ENCODE data around the gene INSYN2B.

INSYN2B gene

GRCh38 chr5:169933616-169934015 lies 46.7 kb downstream of the INSYN2B start:
- Mint-ChIP-seq H3K4me1 (peaks cover 8% of the 10 kb centered on the region), H3K36me3 (ENCODE audit: low read depth) (peaks cover 17% of the 10 kb centered on the region), H3K9me3 (no peaks in the 10 kb centered on the region), H3K27me3 (no peaks in the 10 kb centered on the region), H3K27ac (no peak overlapping the region), H3K4me3 (no peak overlapping the region)
- ATAC-seq (no peak), DNase-seq (no peak)

DNA sequence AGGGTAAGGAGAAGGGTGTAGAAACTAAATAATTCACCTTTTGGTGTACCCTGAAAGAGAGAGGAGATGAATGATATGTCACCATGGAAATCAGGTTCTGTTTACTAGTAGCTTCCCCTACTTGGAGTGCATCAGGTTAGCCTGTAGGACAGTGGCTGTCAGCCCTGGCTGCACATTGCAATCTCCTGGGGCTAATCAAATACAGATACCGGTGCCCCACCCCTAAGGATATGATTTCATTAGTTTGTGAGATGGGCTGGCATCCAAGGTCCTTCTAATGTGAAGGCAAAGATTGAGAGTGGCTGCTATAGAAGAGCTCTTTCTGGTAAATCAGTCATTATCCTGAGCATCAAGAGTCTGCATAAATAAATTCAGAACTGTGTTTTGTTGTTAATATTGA lies 47.2 kb downstream of the INSYN2B start:
- Mint-ChIP-seq H3K27me3 (no peaks in the 10 kb centered on the region), H3K4me3 (no peak overlapping the region), H3K36me3 (ENCODE audit: low read depth) (peaks cover 17% of the 10 kb centered on the region), H3K9me3 (no peaks in the 10 kb centered on the region), H3K27ac (no peak overlapping the region), H3K4me1 (peaks cover 10% of the 10 kb centered on the region)
- ATAC-seq (no peak), DNase-seq (no peak)

GRCh38 chr5:169923988-169924387 lies 56.3 kb downstream of the INSYN2B start:
- H3K27ac Mint-ChIP-seq = peak overlapping the region; percentile 3
- no peaks in the 10 kb centered on the region for H3K9me3 Mint-ChIP-seq
- H3K4me3 Mint-ChIP-seq = no peak overlapping the region
- peaks cover 20% of the 10 kb centered on the region for H3K36me3 Mint-ChIP-seq (ENCODE audit: low read depth)
- DNase-seq (no peak), ATAC-seq (peak; percentile 46)
- no peaks in the 10 kb centered on the region for H3K27me3 Mint-ChIP-seq
- H3K4me1 Mint-ChIP-seq = peaks cover 4% of the 10 kb centered on the region

DNA sequence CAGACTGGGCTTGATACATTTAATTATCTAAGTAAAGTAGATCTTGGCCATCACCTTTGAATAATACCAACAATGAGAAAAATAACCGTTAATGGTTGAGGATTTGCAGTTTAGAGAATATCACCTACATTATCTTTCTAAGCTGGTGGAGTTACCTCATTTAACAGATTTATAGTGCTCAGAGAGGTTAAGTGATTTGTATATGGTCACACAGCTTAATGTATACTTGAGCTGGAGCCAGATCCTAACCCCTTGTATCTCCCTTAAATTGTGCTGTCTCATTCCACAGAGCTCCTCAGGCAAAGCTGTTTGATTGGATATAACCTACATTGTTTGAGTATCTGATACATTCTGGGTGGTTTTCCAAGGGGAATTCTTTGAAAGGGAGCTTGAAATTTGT lies 57.8 kb downstream of the INSYN2B start:
- H3K9me3 Mint-ChIP-seq = no peaks in the 10 kb centered on the region
- no peaks in the 10 kb centered on the region for H3K27me3 Mint-ChIP-seq
- ATAC-seq (no peak), DNase-seq (no peak)
- H3K27ac Mint-ChIP-seq = no peak overlapping the region
- peaks cover 2% of the 10 kb centered on the region for H3K4me1 Mint-ChIP-seq
- peaks cover 25% of the 10 kb centered on the region for H3K36me3 Mint-ChIP-seq (ENCODE audit: low read depth)
- no peak overlapping the region for H3K4me3 Mint-ChIP-seq

DNA sequence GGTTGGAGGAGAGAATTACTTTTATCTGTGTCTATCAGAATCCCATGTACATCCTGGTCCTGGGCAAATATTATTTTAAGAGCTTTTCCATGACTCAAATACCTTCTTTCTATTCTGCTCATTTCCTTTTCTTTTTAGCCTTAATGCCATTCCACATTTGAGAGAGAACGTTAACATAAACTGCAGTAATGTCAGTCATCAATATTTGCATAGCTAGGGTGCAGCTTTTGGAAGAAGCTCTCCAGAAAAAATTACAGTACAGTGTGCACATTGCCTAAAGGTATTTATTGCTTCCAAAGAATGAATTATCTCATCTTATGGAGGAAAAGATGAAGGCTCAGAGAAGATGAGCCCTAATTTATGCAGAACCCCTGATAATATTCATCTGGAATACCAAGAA lies 58.3 kb downstream of the INSYN2B start:
- Mint-ChIP-seq H3K27ac (no peak overlapping the region), H3K4me1 (peaks cover 3% of the 10 kb centered on the region), H3K36me3 (ENCODE audit: low read depth) (peaks cover 29% of the 10 kb centered on the region)

DNA sequence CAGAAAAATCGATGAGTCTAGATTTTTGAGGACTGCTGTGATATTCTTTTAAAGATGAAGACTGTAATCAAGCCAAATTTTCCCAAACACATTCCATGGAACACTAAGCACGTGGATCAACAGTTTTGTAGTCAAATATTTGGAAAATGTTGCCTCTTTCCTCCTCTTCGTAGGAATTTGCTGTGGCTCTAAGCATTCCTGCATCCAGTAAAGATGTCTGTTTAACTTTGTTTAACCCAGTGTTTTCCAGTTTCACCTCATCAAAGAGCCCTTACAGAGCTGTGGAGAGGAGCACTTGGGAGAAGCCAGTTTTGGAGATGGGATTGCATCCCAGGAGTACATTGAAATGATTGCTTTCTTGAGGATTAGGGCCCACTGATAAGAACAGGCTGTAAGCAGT lies 58.9 kb downstream of the INSYN2B start:
- H3K36me3 Mint-ChIP-seq (ENCODE audit: low read depth) = peaks cover 28% of the 10 kb centered on the region
- H3K27me3 Mint-ChIP-seq = no peaks in the 10 kb centered on the region
- no peak overlapping the region for H3K4me3 Mint-ChIP-seq
- no peaks in the 10 kb centered on the region for H3K9me3 Mint-ChIP-seq
- DNase-seq (no peak), ATAC-seq (no peak)
- H3K27ac Mint-ChIP-seq = no peak overlapping the region
- H3K4me1 Mint-ChIP-seq = peaks cover 4% of the 10 kb centered on the region

More for the DNA sequence above, 58.3 kb downstream of the INSYN2B start:
- no peak for ATAC-seq
- H3K27me3 Mint-ChIP-seq = no peaks in the 10 kb centered on the region
- no peaks in the 10 kb centered on the region for H3K9me3 Mint-ChIP-seq
- no peak overlapping the region for H3K4me3 Mint-ChIP-seq
- DNase-seq = no peak

- ATAC-seq = no peak
- no peak overlapping the region for H3K4me3 Mint-ChIP-seq
- H3K9me3 Mint-ChIP-seq = no peaks in the 10 kb centered on the region
- no peaks in the 10 kb centered on the region for H3K27me3 Mint-ChIP-seq
- DNase-seq = no peak
- no peak overlapping the region for H3K27ac Mint-ChIP-seq
- peaks cover 4% of the 10 kb centered on the region for H3K4me1 Mint-ChIP-seq
- peaks cover 31% of the 10 kb centered on the region for H3K36me3 Mint-ChIP-seq (ENCODE audit: low read depth)
Measured at GRCh38 chr5:169920474-169920873, 59.8 kb downstream of the INSYN2B start.

DNA sequence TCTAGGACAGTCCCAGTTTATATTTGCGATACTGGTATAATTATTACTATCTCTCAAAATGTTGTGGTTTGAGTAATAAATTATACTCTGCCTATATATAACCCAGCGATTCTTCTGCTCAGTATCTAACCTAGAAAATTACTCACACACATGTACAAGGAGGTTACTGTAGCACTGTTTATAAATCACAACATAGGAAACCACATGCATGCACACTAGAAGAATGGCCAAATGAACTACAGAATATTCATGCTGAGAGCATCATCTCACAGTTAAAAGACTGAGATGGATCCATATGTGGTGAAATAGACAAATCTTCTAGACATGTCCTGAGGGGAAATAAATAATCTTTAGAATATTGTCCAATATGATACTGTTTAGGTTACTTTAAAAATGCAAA lies 62.1 kb downstream of the INSYN2B start:
- ATAC-seq = no peak
- Mint-ChIP-seq H3K4me1 (peaks cover 2% of the 10 kb centered on the region), H3K27me3 (no peaks in the 10 kb centered on the region), H3K27ac (no peak overlapping the region), H3K4me3 (no peak overlapping the region), H3K36me3 (ENCODE audit: low read depth) (peaks cover 31% of the 10 kb centered on the region), H3K9me3 (no peaks in the 10 kb centered on the region)
- DNase-seq = no peak

GRCh38 chr5:169917500-169917899 lies 62.8 kb downstream of the INSYN2B start:
- no peaks in the 10 kb centered on the region for H3K9me3 Mint-ChIP-seq
- H3K27me3 Mint-ChIP-seq = no peaks in the 10 kb centered on the region
- peaks cover 2% of the 10 kb centered on the region for H3K4me1 Mint-ChIP-seq
- no peak overlapping the region for H3K27ac Mint-ChIP-seq
- peaks cover 32% of the 10 kb centered on the region for H3K36me3 Mint-ChIP-seq (ENCODE audit: low read depth)
- H3K4me3 Mint-ChIP-seq = no peak overlapping the region
- no peak for DNase-seq
- no peak for ATAC-seq

DNA sequence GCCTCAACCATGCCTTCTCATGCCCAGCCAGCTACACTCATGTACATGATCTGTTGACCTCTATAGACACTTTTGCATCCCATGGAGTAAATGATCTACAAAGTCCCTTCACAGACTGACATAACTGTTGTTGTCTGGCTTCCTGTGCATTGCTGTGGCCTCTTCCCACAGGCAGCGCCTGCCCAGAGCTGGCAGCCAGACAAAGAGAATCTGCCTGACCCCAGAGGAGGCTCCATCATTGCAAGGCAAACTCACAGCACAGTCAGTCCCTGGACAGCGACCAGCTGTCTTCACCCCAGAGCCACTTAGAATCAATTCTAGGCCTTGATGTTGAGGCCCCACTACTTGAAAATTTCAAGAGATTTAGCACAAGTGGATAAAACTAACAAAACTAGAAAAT lies 65.5 kb downstream of the INSYN2B start:
- Mint-ChIP-seq H3K36me3 (ENCODE audit: low read depth) (peaks cover 32% of the 10 kb centered on the region), H3K9me3 (no peaks in the 10 kb centered on the region), H3K27me3 (no peaks in the 10 kb centered on the region), H3K4me3 (no peak overlapping the region), H3K27ac (no peak overlapping the region), H3K4me1 (peaks cover 2% of the 10 kb centered on the region)
- DNase-seq (no peak), ATAC-seq (no peak)

GRCh38 chr5:169913479-169913878 lies 66.8 kb downstream of the INSYN2B start:
- H3K4me1 Mint-ChIP-seq = peaks cover 2% of the 10 kb centered on the region
- H3K9me3 Mint-ChIP-seq = no peaks in the 10 kb centered on the region
- H3K27ac Mint-ChIP-seq = no peak overlapping the region
- no peak for DNase-seq
- ATAC-seq = no peak
- no peaks in the 10 kb centered on the region for H3K27me3 Mint-ChIP-seq
- peaks cover 27% of the 10 kb centered on the region for H3K36me3 Mint-ChIP-seq (ENCODE audit: low read depth)
- no peak overlapping the region for H3K4me3 Mint-ChIP-seq

- H3K27ac Mint-ChIP-seq = no peak overlapping the region
- no peaks in the 10 kb centered on the region for H3K9me3 Mint-ChIP-seq
- ATAC-seq = no peak
- no peaks in the 10 kb centered on the region for H3K27me3 Mint-ChIP-seq
- H3K4me1 Mint-ChIP-seq = no peaks in the 10 kb centered on the region
- no peak overlapping the region for H3K4me3 Mint-ChIP-seq
- H3K36me3 Mint-ChIP-seq (ENCODE audit: low read depth) = peaks cover 16% of the 10 kb centered on the region
- no peak for DNase-seq
Measured at GRCh38 chr5:169911448-169912212, 68.7 kb downstream of the INSYN2B start.

- H3K4me3 Mint-ChIP-seq = no peak overlapping the region
- no peak for DNase-seq
- no peak overlapping the region for H3K27ac Mint-ChIP-seq
- H3K9me3 Mint-ChIP-seq = no peaks in the 10 kb centered on the region
- no peaks in the 10 kb centered on the region for H3K4me1 Mint-ChIP-seq
- H3K27me3 Mint-ChIP-seq = no peaks in the 10 kb centered on the region
- no peak for ATAC-seq
- peaks cover 9% of the 10 kb centered on the region for H3K36me3 Mint-ChIP-seq (ENCODE audit: low read depth)
Measured at GRCh38 chr5:169910393-169910792, 69.9 kb downstream of the INSYN2B start.

- H3K27ac Mint-ChIP-seq = no peak overlapping the region
- H3K36me3 Mint-ChIP-seq (ENCODE audit: low read depth) = peaks cover 9% of the 10 kb centered on the region
- H3K9me3 Mint-ChIP-seq = no peaks in the 10 kb centered on the region
- no peak for ATAC-seq
- no peaks in the 10 kb centered on the region for H3K27me3 Mint-ChIP-seq
- no peak for DNase-seq
- H3K4me3 Mint-ChIP-seq = no peak overlapping the region
- no peaks in the 10 kb centered on the region for H3K4me1 Mint-ChIP-seq
Measured at GRCh38 chr5:169909945-169910344, 70.3 kb downstream of the INSYN2B start.

- Mint-ChIP-seq H3K27me3 (no peaks in the 10 kb centered on the region), H3K27ac (no peak overlapping the region), H3K36me3 (ENCODE audit: low read depth) (peaks cover 7% of the 10 kb centered on the region), H3K4me3 (no peak overlapping the region), H3K9me3 (no peaks in the 10 kb centered on the region), H3K4me1 (no peaks in the 10 kb centered on the region)
- no peak for DNase-seq
- ATAC-seq = no peak
Measured at GRCh38 chr5:169908864-169909263, 71.4 kb downstream of the INSYN2B start.

Data from activated naive CD8-positive, alpha-beta T cell treated with anti-CD3 and anti-CD28 coated beads, Interleukin-2, amount 50 U/mL, for 24 hours (primary cell).